Muscle of arm (tissue), 12 donors: ENCODE results near the gene GAA. TPM values are rescaled to one million over a fixed set of nuclear protein-coding genes. Genes with fewer than 3 reads are reported as not detected.

Experiments
- polyA plus RNA-seq, 12 donors: library from polyadenylated mRNA; unstranded; fragments of 120-200 nt; gene quantifications; one replicate each; pipeline ENCODE4 v1.2.1, GENCODE V29; 2013; ENCODE audit not compliant: insufficient read length in 12 of 12

Gene GAA
- polyA plus RNA-seq, 12 donors, result 17.8 to 38.2 (median 27.4) TPM; not detected in 1

Other genes starting within 250 kb of the GAA start
- gene TBC1D16, start 65.7 kb upstream of the GAA start, polyA plus RNA-seq, result 10 to 100 TPM in 11 of 12 donors, not detected in 1; 24.9 to 35.8 (median 27.8) TPM
- gene CCDC40, start 64.9 kb upstream of the GAA start, polyA plus RNA-seq, result 1 to 10 TPM in 11 of 12 donors, not detected in 1; 3.2 to 9.8 (median 5.0) TPM
- 10 to 100 TPM in 11 of 12 donors, not detected in 1; 52.8 to 87.0 (median 64.8) TPM for gene EIF4A3, start 45.5 kb downstream of the GAA start, polyA plus RNA-seq
- 1 to 10 TPM in 4 of 12 donors, under 1 TPM in 6, not detected in 2; 0.31 to 4.5 (median 0.88) TPM for gene CARD14, start 68.4 kb downstream of the GAA start, polyA plus RNA-seq
- gene SGSH, start 118.8 kb downstream of the GAA start, polyA plus RNA-seq, result 10 to 100 TPM in 11 of 12 donors, not detected in 1; 16.9 to 36.6 (median 19.9) TPM
- gene SLC26A11, start 118.8 kb downstream of the GAA start, polyA plus RNA-seq, result 10 to 100 TPM in 3 of 12 donors, 1 to 10 TPM in 8, not detected in 1; 6.3 to 16.7 (median 8.8) TPM
- 10 to 100 TPM in 11 of 12 donors, not detected in 1; 27.9 to 64.9 (median 35.8) TPM for gene RNF213, start 159.3 kb downstream of the GAA start, polyA plus RNA-seq